Measurements from ENCODE around the gene TMEM191C. TPM values are rescaled to one million over a fixed set of nuclear protein-coding genes. Genes with fewer than 3 reads are reported as not detected.

The TMEM191C gene
- total and polyA plus RNA-seq, 2 donors (not counting 1 experiment from before 2014, with no cell fraction given): 5.0 to 5.8 TPM

Other genes starting within 250 kb of the TMEM191C start
- gene RIMBP3B, start 83.6 kb upstream of the TMEM191C start, total RNA-seq: 0.49 and 1.6 TPM in 2 replicates
- gene RIMBP3B, start 83.6 kb upstream of the TMEM191C start, polyA plus RNA-seq: not detected in 2 replicates
- gene HIC2, start 50.0 kb upstream of the TMEM191C start, total RNA-seq: 8.1 and 8.4 TPM in 2 replicates
- 2.9 and 4.8 TPM in 2 replicates for gene HIC2, start 50.0 kb upstream of the TMEM191C start, polyA plus RNA-seq
- gene RIMBP3C, start 84.1 kb downstream of the TMEM191C start, total RNA-seq: 0.89 and 1.3 TPM in 2 replicates
- gene RIMBP3C, start 84.1 kb downstream of the TMEM191C start, polyA plus RNA-seq: 0.10 and 0.22 TPM in 2 replicates
- 28.6 and 30.9 TPM in 2 replicates for gene UBE2L3, start 100.3 kb downstream of the TMEM191C start, total RNA-seq
- gene UBE2L3, start 100.3 kb downstream of the TMEM191C start, polyA plus RNA-seq: 11.8 and 13.5 TPM in 2 replicates
- 46.6 and 48.8 TPM in 2 replicates for gene YDJC, start 162.6 kb downstream of the TMEM191C start, total RNA-seq
- gene YDJC, start 162.6 kb downstream of the TMEM191C start, polyA plus RNA-seq: 55.4 and 82.8 TPM in 2 replicates
- gene CCDC116, start 165.4 kb downstream of the TMEM191C start, total RNA-seq: 0.52 and 0.63 TPM in 2 replicates
- gene CCDC116, start 165.4 kb downstream of the TMEM191C start, polyA plus RNA-seq: 0.29 and 0.55 TPM in 2 replicates
- 10.6 and 15.2 TPM in 2 replicates for gene SDF2L1, start 174.9 kb downstream of the TMEM191C start, total RNA-seq
- 23.5 and 26.4 TPM in 2 replicates for gene SDF2L1, start 174.9 kb downstream of the TMEM191C start, polyA plus RNA-seq
- gene PPIL2, start 198.6 kb downstream of the TMEM191C start, total RNA-seq: 71.1 and 80.1 TPM in 2 replicates
- 71.2 and 81.8 TPM in 2 replicates for gene PPIL2, start 198.6 kb downstream of the TMEM191C start, polyA plus RNA-seq

Measured in B cell (primary cell).